Ramos (cell line): ENCODE results near the gene TSPAN10.

ENCODE experiments used
- in situ Hi-C: fragments of 300-500 bp; cut with MboI; formaldehyde crosslinking; loops from one replicate; pipeline ENCODE4 v1.14.3; 2022; ENCODE audit warnings: low sequenced_read_pairs; ENCODE audit not compliant: unreplicated experiment

The TSPAN10 gene

GRCh38 chr17:81630274-81630673 is 6.7 kb upstream of the TSPAN10 start:
- in situ Hi-C loops: no loop called here

GRCh38 chr17:81631482-81631881 is 5.5 kb upstream of the TSPAN10 start:
- in situ Hi-C loops: no loop called here

DNA sequence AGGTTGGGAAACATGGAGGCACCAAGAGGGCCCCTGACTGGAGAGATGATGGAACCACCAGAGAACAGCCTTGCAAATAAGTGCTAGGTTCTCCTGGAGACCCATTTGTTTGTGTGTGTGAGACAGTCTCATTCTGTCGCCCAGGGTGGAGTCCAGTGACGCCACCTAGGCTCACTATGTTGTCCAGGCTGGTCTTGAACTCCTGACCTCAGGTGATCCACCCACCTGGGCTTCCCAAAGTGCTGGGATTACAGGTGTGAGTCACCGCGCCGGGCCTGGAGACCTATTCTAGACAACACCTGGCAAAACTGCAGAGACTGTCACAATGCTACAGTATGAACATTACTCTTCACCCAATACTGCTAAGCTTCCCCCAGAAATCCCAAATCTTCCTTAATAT is 1.6 kb upstream of the TSPAN10 start:
- in situ Hi-C loops: no loop called here

GRCh38 chr17:81635973-81636504 is 957 bp upstream of the TSPAN10 start:
- in situ Hi-C loops: no loop called here

- in situ Hi-C loops: no loop called here
Observed at GRCh38 chr17:81638683-81639082, 1.7 kb downstream of the TSPAN10 start.

DNA sequence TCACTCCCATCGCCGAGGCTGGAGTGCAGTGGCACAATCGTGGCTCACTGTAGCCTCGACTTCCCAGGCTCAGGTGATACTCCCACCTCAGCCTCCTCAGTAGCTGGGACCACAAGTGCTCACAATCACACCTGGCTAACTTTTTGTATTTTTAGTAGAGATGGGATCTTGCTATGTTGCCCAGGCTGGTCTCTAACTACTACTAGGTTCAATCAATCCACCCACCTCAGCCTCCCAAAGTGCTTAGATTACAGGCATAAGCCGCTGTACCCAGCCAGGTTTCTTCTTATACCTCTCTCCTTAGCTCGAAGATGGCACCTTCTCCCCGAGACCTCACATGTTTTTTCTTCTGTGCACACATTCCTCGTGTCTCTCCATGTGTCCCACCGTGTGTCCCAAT is 3.0 kb downstream of the TSPAN10 start:
- in situ Hi-C loops: no loop called here

GRCh38 chr17:81641825-81642489 is 5.0 kb downstream of the TSPAN10 start:
- in situ Hi-C loops: no loop called here

DNA sequence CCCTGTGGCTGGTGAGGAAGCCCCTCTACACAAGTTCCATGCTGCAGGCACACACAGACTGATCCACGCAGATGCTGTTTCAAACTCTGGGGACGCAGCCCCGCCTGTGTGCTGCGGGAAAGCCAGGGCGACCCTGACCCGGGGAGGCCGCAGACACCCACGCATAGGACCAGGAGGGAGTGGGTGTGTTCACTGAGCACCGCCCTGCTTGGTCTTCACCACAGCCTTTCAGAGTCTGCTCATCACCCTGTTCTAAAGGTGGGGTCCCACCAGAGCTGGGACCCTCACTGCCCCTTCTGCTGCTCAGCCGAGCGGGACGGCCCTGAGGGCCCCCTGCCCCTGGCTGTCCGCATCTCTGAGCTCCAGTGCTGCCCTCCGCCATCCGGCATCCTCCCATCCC is 7.5 kb downstream of the TSPAN10 start:
- in situ Hi-C loops: no loop called here

- in situ Hi-C loops: no loop called here
Observed at GRCh38 chr17:81644976-81645952, 8.3 kb downstream of the TSPAN10 start.

- in situ Hi-C loops: no loop called here
Observed at GRCh38 chr17:81646869-81647600, 10.0 kb downstream of the TSPAN10 start.

DNA sequence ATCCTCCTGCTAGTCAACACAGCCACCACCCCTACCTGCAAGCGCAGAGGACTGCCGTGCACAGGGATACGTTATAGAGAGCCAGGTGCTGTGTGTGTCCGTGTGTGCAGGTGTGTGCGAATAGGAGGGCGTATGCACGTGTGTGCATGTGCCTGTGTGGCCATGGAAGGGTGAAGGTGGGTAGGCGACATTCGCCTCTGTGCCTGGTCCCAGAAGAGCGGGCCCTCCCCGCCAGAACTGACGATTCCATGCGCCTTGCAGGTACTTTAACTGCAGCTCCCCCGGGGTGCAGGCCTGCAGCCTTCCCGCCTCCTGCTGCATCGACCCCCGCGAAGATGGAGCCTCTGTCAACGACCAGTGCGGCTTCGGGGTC is 10.6 kb downstream of the TSPAN10 start:
- in situ Hi-C loops: no loop called here

- in situ Hi-C loops: no loop called here
Observed at GRCh38 chr17:81648013-81648706, 11.2 kb downstream of the TSPAN10 start.

DNA sequence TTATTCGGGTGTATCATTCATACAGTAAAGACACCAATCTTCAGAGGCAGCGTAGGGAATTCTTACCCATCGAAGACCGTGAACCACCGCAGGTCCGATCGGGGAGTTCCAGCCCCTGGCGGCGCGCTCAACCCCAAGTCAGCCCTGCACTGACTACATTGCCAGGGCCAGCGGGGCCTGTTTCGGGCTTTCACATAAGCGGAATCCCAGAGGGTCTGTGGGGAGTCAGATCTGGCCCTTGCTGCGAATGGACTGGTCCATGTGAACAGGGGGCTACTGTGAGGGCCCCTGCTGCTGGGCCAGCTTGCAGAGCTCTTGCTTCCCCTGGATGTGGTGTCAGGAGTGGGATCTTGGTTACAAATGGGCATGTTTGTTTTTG is 11.7 kb downstream of the TSPAN10 start:
- in situ Hi-C loops: no loop called here

DNA sequence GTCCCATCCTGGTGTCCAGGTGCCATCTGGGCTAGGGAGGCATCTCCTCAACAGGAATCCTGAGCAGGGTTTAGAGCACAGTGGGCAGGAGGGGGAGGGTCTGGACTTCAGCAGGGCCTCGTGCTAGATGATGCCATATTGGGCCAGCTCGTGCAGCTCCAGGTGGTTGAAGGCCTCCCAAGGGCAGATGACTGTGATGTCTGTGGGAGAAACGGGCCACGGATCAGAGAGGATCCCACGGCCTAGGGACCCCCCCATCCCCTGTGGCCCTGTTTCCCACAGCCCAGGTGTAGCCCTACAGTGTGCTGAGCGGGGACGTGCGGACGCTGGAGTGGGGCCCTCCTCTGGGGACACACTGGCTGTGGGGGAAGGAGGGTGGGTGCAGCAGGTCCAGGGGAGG is 14.0 kb downstream of the TSPAN10 start:
- in situ Hi-C loops: no loop called here

GRCh38 chr17:81651692-81652091 is 14.7 kb downstream of the TSPAN10 start:
- in situ Hi-C loops: no loop called here

GRCh38 chr17:81652906-81653771 is 16.1 kb downstream of the TSPAN10 start:
- in situ Hi-C loops: no loop called here

DNA sequence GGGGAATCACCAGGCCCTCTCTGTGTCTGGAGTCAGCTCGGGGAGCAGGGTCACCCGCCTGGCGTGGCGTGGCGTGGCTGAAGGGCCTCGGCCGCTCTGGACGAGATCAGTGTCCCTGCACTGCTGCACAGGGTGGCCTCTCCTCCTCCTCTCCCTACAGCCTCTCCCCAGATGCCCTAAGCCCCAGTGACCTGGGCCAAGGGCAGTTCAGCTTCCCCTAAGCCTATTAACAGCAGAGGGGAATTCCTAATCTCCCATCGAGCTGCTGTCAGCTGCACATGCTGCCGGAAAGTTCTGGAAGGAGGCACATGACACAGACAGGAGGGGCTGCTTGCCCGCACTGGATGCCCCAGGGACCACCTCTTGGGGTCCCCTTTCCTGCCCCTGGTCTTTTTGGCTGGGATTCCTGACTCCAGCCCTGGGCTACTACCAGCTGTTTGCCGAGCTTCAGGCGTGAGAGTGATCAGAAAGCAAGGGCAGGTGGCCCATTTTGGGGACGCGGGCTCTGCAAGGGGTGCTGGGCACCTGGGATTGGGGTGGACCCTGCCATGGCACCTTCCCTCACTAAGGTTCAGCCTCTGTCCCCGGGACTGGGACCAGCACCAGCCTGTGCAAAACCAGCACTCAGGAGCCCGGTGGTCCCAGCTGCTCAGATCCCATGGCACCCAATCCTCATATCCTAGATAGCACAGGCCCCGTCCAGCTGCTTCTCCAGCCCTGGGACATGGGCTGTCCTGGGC is 18.6 kb downstream of the TSPAN10 start:
- in situ Hi-C loops: no loop called here

- in situ Hi-C loops: no loop called here
Observed at GRCh38 chr17:81656118-81656743, 19.2 kb downstream of the TSPAN10 start, which contains the start of gene PDE6G. Gene PDE6G, minus strand, starts transcription at chr17:81656542. Its CDS starts 3,237 bp downstream, at chr17:81653305.
